HepG2 (cell line): ENCODE results near the gene ZSCAN21. TPM values are rescaled to one million over a fixed set of nuclear protein-coding genes. Genes with fewer than 3 reads are reported as not detected.

Experiments
- CREB1 ChIP-seq, 2 experiments: fragments of 450-650 bp in 1 of 2; IDR thresholded peaks; 2 replicates each; pipeline ENCODE4 v1.6.1; 2016 to 2017; ENCODE audit warnings: control low read depth in 1 of 2, mild to moderate bottlenecking in 1 of 2, missing compliant biosample characterization in 1 of 2, missing genetic modification characterization in 1 of 2
- GTF2F1 ChIP-seq: fragments of 150-350 bp; IDR thresholded peaks from 2 replicates; pipeline ENCODE4 v1.6.1; 2014; ENCODE audit warnings: low read length
- IRF1 ChIP-seq: sonication (generic); formaldehyde crosslinking; IDR thresholded peaks from 2 replicates; pipeline ENCODE4 v1.4.0; 2020; ENCODE audit warnings: low read depth, mild to moderate bottlenecking, missing genetic modification reagents
- JDP2 ChIP-seq: sonication (generic); formaldehyde crosslinking; IDR thresholded peaks from 2 replicates; pipeline ENCODE4 v1.8.1; 2022; ENCODE audit warnings: missing genetic modification reagents, borderline replicate concordance
- MED13 ChIP-seq: sonication (generic); formaldehyde crosslinking; IDR thresholded peaks from 2 replicates; pipeline ENCODE4 v1.5.0; 2020; ENCODE audit warnings: missing genetic modification reagents
- MIXL1 ChIP-seq: IDR thresholded peaks from 2 replicates; pipeline ENCODE4 v1.6.1; 2016
- MLXIP ChIP-seq: sonication (generic); formaldehyde crosslinking; IDR thresholded peaks from 2 replicates; pipeline ENCODE4 v1.9.0; 2021; ENCODE audit warnings: missing genetic modification reagents, borderline replicate concordance
- MTERF4 ChIP-seq: sonication (generic); formaldehyde crosslinking; IDR thresholded peaks from 2 replicates; pipeline ENCODE4 v1.8.0; 2023; ENCODE audit warnings: mild to moderate bottlenecking, missing genetic modification reagents
- NFKBIZ ChIP-seq: IDR thresholded peaks from 2 replicates; pipeline ENCODE4 v1.6.1; 2018; ENCODE audit warnings: missing genetic modification reagents, missing compliant biosample characterization
- NKX3-1 ChIP-seq: sonication (generic); formaldehyde crosslinking; IDR thresholded peaks from 2 replicates; pipeline ENCODE4 v1.5.0; 2020; ENCODE audit warnings: missing genetic modification reagents
- PATZ1 ChIP-seq: sonication (generic); formaldehyde crosslinking; IDR thresholded peaks from 2 replicates; pipeline ENCODE4 v1.4.0; 2020; ENCODE audit warnings: missing genetic modification reagents
- POLR2AphosphoS2 ChIP-seq: IDR thresholded peaks from 2 replicates; pipeline ENCODE4 v1.6.1; 2011; ENCODE audit warnings: low read depth, low read length, improper control_type of control experiment
- SCMH1 ChIP-seq: sonication (generic); formaldehyde crosslinking; IDR thresholded peaks from 2 replicates; pipeline ENCODE4 v1.9.0; 2021; ENCODE audit warnings: missing genetic modification reagents, mild to moderate bottlenecking, borderline replicate concordance
- SIX4 ChIP-seq: sonication (generic); formaldehyde crosslinking; IDR thresholded peaks from 2 replicates; pipeline ENCODE4 v1.4.0; 2020; ENCODE audit warnings: missing genetic modification reagents
- SMARCE1 ChIP-seq: fragments of 450-650 bp; IDR thresholded peaks from 2 replicates; pipeline ENCODE4 v1.6.1; 2017; ENCODE audit warnings: borderline replicate concordance
- STAT5B ChIP-seq: sonication (generic); formaldehyde crosslinking; IDR thresholded peaks from 2 replicates; pipeline ENCODE4 v1.4.0; 2020; ENCODE audit warnings: missing genetic modification reagents
- XRCC5 ChIP-seq: fragments of 200-400 bp; formaldehyde crosslinking; optimal IDR thresholded peaks from 2 replicates; pipeline ENCODE3; 2017; ENCODE audit warnings: mild to moderate bottlenecking, low read length
- ZBTB8A ChIP-seq: sonication (generic); formaldehyde crosslinking; IDR thresholded peaks from 2 replicates; pipeline ENCODE4 v1.4.0; 2020; ENCODE audit warnings: mild to moderate bottlenecking, low read depth, missing genetic modification reagents, borderline replicate concordance
- ZNF207 ChIP-seq: fragments of 450-650 bp; IDR thresholded peaks from 2 replicates; pipeline ENCODE4 v1.6.1; 2016; ENCODE audit warnings: antibody characterized with exemption, borderline replicate concordance
- ZNF251 ChIP-seq: sonication (generic); formaldehyde crosslinking; IDR thresholded peaks from 2 replicates; pipeline ENCODE4 v1.9.0; 2021; ENCODE audit warnings: mild to moderate bottlenecking, missing genetic modification reagents
- ZNF343 ChIP-seq: sonication (generic); formaldehyde crosslinking; IDR thresholded peaks from 2 replicates; pipeline ENCODE4 v1.4.0; 2020; ENCODE audit warnings: mild to moderate bottlenecking, missing genetic modification reagents
- ZNF430 ChIP-seq: sonication (generic); formaldehyde crosslinking; IDR thresholded peaks from 2 replicates; pipeline ENCODE4 v1.9.0; 2021; ENCODE audit warnings: mild to moderate bottlenecking, missing genetic modification reagents
- ZNF563 ChIP-seq: sonication (generic); formaldehyde crosslinking; IDR thresholded peaks from 2 replicates; pipeline ENCODE4 v1.8.0; 2022; ENCODE audit warnings: mild to moderate bottlenecking, moderate library complexity, missing genetic modification reagents
- ZNF615 ChIP-seq: sonication (generic); formaldehyde crosslinking; IDR thresholded peaks from 2 replicates; pipeline ENCODE4 v1.5.0; 2020; ENCODE audit warnings: mild to moderate bottlenecking, missing genetic modification reagents, borderline replicate concordance
- ZSCAN30 ChIP-seq: sonication (generic); formaldehyde crosslinking; IDR thresholded peaks from 2 replicates; pipeline ENCODE4 v1.5.0; 2020; ENCODE audit warnings: mild to moderate bottlenecking, missing genetic modification reagents
- polyA plus RNA-seq, 8 experiments: library from polyadenylated mRNA; depleted of rRNA in 3 of 8; stranded (reverse) in 7 of 8; unstranded in 1 of 8; fragments of >200 nt; fragmentation: Illumina TruSeq in 4 of 8; extraction: Trizol in 4 of 8; gene quantifications; 2 replicates each; pipeline versions ENCODE4 v1.2.1 to v1.2.3, GENCODE V29; 2011 to 2016; ENCODE audit warnings: low read depth in 4 of 8, missing spikeins in 1 of 8, mixed read lengths in 1 of 8; ENCODE audit not compliant: insufficient read depth in 1 of 8
- total RNA-seq, 5 experiments: library from RNA; depleted of rRNA; stranded (reverse); fragments of >200 nt; fragmentation: Illumina TruSeq; extraction: Trizol; gene quantifications; 2 replicates each; pipeline ENCODE4 v1.2.3, GENCODE V29; 2016; ENCODE audit warnings: low read depth in 1 of 5

ZSCAN21 gene
- total and polyA plus RNA-seq, 2 of the 13 experiments (the other 11 are each of a cell fraction or from before 2014, with no cell fraction given): 7.0 to 10.0 TPM

- TF ChIP-seq CREB1 (IDR thresholded peaks at IDR 0.05): peak; percentile 88
- peak; percentile 96 for TF ChIP-seq CREB1 (CRISPR knock-in tag; IDR thresholded peaks at IDR 0.05)
- TF ChIP-seq GTF2F1: no peak
- peak; percentile 71 for TF ChIP-seq PATZ1 (CRISPR knock-in tag)
- TF ChIP-seq MED13 (CRISPR knock-in tag): peak; percentile 51; the same call in 1 of the 2 replicates
- TF ChIP-seq ZBTB8A: no peak
- TF ChIP-seq ZNF251 (CRISPR knock-in tag): no peak
- TF ChIP-seq ZNF615: no peak; the same call in 1 of the 2 replicates
- TF ChIP-seq ZNF207: no peak
- no peak for TF ChIP-seq ZNF430 (CRISPR knock-in tag)
- no peak for TF ChIP-seq SIX4
- TF ChIP-seq NKX3-1: 0 out of 2 replicates have a peak, but pooled peaks have one; percentile 14
- no peak for TF ChIP-seq MTERF4 (CRISPR knock-in tag)
- TF ChIP-seq SMARCE1: no peak
- no peak for TF ChIP-seq ZSCAN30 (CRISPR knock-in tag)
- no peak for TF ChIP-seq SCMH1 (CRISPR knock-in tag)
- no peak for TF ChIP-seq STAT5B (CRISPR knock-in tag)
- no peak for TF ChIP-seq POLR2AphosphoS2
- TF ChIP-seq IRF1 (CRISPR knock-in tag): no peak
- TF ChIP-seq XRCC5: peak; percentile 26
- no peak for TF ChIP-seq JDP2 (CRISPR knock-in tag)
- no peak for TF ChIP-seq MLXIP (CRISPR knock-in tag)
- TF ChIP-seq ZNF563 (CRISPR knock-in tag): no peak
- no peak for TF ChIP-seq ZNF343
- no peak for TF ChIP-seq MIXL1 (CRISPR knock-in tag)
- no peak for TF ChIP-seq NFKBIZ (CRISPR knock-in tag)
Measured at GRCh38 chr7:100049441-100050291, at the start of gene ZSCAN21 (continued).
